SK-N-SH treated with all-trans-retinoic acid at 6 μM for 48 hours (cell line): ENCODE measurements around the gene CTNNA3.

Experiments used
- ARNTL ChIP-seq: fragments of 450-650 bp; formaldehyde crosslinking; IDR thresholded peaks from 2 replicates; pipeline ENCODE4 v1.5.0; 2020; ENCODE audit warnings: low read depth, mild to moderate bottlenecking, moderate library complexity, borderline replicate concordance
- TCF4 ChIP-seq: fragments of 250-450 bp; sonication (Bioruptor Pico); IDR thresholded peaks from 2 replicates; pipeline ENCODE4 v1.8.0; 2021; ENCODE audit warnings: mild to moderate bottlenecking, moderate library complexity, borderline replicate concordance

DNA sequence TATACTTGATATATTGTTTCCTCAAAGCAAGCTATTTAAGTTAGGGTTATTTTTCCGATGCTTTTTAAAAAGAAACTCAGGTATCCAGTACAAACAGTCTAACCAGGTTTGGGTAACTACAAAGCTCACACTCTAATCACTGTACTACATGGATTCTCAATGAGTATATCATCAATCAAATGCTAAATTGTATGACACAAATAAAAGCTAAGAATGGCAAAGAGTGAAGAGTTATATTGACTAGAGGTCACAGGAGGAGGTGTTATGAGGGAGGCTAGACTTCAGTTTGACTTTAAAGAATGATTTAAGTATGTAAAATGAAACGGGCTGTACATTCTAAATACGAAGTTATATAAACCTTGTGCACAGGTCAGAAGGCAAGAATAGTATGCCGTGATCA lies 178.0 kb downstream of the CTNNA3 start:
- TF ChIP-seq ARNTL (CRISPR knock-in tag) = no peak
- TF ChIP-seq TCF4 (CRISPR knock-in tag) = no peak
